ENCODE measurements around the gene NEGR1.

Gene NEGR1

GRCh38 chr1:71676979-71677925, 605.1 kb downstream of the NEGR1 start:
- no peak overlapping the region for H3K27ac Mint-ChIP-seq
- no peaks in the 10 kb centered on the region for H3K27me3 Mint-ChIP-seq
- H3K4me1 Mint-ChIP-seq, result no peaks in the 10 kb centered on the region
- peaks cover 6% of the 10 kb centered on the region for H3K9me3 Mint-ChIP-seq
- H3K4me3 Mint-ChIP-seq, result no peak overlapping the region
- H3K36me3 Mint-ChIP-seq, result no peaks in the 10 kb centered on the region

GRCh38 chr1:71668065-71668464, 614.3 kb downstream of the NEGR1 start:
- Mint-ChIP-seq H3K9me3 (no peaks in the 10 kb centered on the region), H3K27me3 (no peaks in the 10 kb centered on the region), H3K36me3 (no peaks in the 10 kb centered on the region), H3K4me3 (no peak overlapping the region), H3K4me1 (no peaks in the 10 kb centered on the region), H3K27ac (no peak overlapping the region)

- H3K4me1 Mint-ChIP-seq, result no peaks in the 10 kb centered on the region
- H3K4me3 Mint-ChIP-seq, result no peak overlapping the region
- no peak overlapping the region for H3K27ac Mint-ChIP-seq
- H3K9me3 Mint-ChIP-seq, result no peaks in the 10 kb centered on the region
- H3K36me3 Mint-ChIP-seq, result no peaks in the 10 kb centered on the region
- no peaks in the 10 kb centered on the region for H3K27me3 Mint-ChIP-seq
Measured at GRCh38 chr1:71667216-71667615, 615.1 kb downstream of the NEGR1 start.

GRCh38 chr1:71666609-71667008, 615.7 kb downstream of the NEGR1 start:
- Mint-ChIP-seq H3K9me3 (no peaks in the 10 kb centered on the region), H3K27ac (no peak overlapping the region), H3K4me3 (no peak overlapping the region), H3K36me3 (no peaks in the 10 kb centered on the region), H3K27me3 (no peaks in the 10 kb centered on the region), H3K4me1 (no peaks in the 10 kb centered on the region)

GRCh38 chr1:71660411-71660810, 621.9 kb downstream of the NEGR1 start:
- Mint-ChIP-seq H3K4me1 (no peaks in the 10 kb centered on the region), H3K27ac (no peak overlapping the region)

DNA sequence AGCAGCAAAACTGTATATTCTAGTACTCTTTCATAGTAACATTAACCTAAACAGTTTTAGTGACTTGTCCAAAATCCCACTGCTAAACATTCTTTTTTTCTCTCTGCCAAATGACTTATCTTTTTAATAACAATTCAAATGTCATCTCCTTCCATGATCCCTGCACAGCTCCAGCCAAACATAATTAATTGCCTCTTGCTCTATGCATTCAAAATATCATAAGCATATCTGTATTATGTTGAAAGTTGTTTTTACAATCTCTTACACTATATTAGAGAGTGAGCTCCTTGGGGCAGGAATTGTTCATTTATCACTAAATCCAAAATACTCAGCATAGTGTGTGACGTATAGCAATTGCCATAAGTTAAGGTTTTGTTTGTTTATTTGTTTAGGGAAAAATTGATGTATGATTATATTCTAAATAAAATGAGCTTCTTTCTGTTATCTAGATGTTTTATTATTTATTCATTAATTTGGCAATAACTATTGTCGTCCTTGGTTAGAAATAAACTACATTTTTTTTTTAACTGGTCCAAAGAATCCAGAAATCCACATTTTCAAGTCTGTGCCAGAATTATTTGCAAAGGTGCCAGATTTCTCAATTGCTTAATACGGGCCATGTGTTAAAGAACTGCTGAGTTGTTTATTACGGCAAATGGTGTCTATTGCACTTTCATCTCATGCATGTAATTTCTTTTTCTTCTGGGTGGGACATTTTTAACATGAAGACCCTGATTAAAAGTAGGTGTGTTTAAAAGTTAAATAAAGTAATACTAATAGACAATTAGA, 624.3 kb downstream of the NEGR1 start:
- Mint-ChIP-seq H3K4me3 (no peak overlapping the region), H3K4me1 (no peaks in the 10 kb centered on the region), H3K27me3 (no peaks in the 10 kb centered on the region), H3K9me3 (no peaks in the 10 kb centered on the region), H3K36me3 (no peaks in the 10 kb centered on the region), H3K27ac (no peak overlapping the region)

More at GRCh38 chr1:71660411-71660810, 621.9 kb downstream of the NEGR1 start:
- Mint-ChIP-seq H3K9me3 (no peaks in the 10 kb centered on the region), H3K4me3 (no peak overlapping the region), H3K27me3 (no peaks in the 10 kb centered on the region), H3K36me3 (no peaks in the 10 kb centered on the region)

DNA sequence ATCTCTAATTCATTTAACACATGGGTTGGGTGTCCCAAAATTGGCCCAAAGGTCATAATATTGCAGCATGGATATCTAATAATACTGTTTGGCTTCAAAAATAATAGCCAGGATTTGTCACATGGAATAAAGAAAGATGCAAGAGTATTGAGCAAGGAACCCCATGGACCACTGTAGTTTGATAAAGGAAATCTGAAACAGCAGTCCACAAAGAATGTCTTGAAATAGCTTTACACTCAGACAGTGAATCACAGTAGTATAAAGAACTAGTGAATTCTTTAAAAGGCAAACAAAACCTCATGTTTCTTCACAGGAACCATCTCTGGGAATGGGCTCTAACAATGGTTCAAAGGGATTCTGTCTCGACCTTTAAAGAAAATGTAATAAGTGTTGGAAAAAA, 625.4 kb downstream of the NEGR1 start:
- Mint-ChIP-seq H3K27ac (no peak overlapping the region), H3K4me3 (no peak overlapping the region), H3K4me1 (no peaks in the 10 kb centered on the region), H3K9me3 (no peaks in the 10 kb centered on the region), H3K36me3 (no peaks in the 10 kb centered on the region), H3K27me3 (no peaks in the 10 kb centered on the region)

GRCh38 chr1:71655604-71656003, 626.7 kb downstream of the NEGR1 start:
- no peak overlapping the region for H3K4me3 Mint-ChIP-seq
- H3K4me1 Mint-ChIP-seq, result no peaks in the 10 kb centered on the region
- H3K9me3 Mint-ChIP-seq, result no peaks in the 10 kb centered on the region

GRCh38 chr1:71653952-71654351, 628.4 kb downstream of the NEGR1 start:
- no peak overlapping the region for H3K27ac Mint-ChIP-seq
- H3K4me3 Mint-ChIP-seq, result no peak overlapping the region
- H3K9me3 Mint-ChIP-seq, result no peaks in the 10 kb centered on the region

More at GRCh38 chr1:71655604-71656003, 626.7 kb downstream of the NEGR1 start:
- H3K27ac Mint-ChIP-seq, result no peak overlapping the region
- no peaks in the 10 kb centered on the region for H3K36me3 Mint-ChIP-seq
- no peaks in the 10 kb centered on the region for H3K27me3 Mint-ChIP-seq

GRCh38 chr1:71651214-71651613, 631.1 kb downstream of the NEGR1 start:
- no peak overlapping the region for H3K4me3 Mint-ChIP-seq
- H3K27ac Mint-ChIP-seq, result no peak overlapping the region
- no peaks in the 10 kb centered on the region for H3K4me1 Mint-ChIP-seq
- H3K9me3 Mint-ChIP-seq, result no peaks in the 10 kb centered on the region
- no peaks in the 10 kb centered on the region for H3K36me3 Mint-ChIP-seq
- no peaks in the 10 kb centered on the region for H3K27me3 Mint-ChIP-seq

More at GRCh38 chr1:71653952-71654351, 628.4 kb downstream of the NEGR1 start:
- Mint-ChIP-seq H3K27me3 (no peaks in the 10 kb centered on the region), H3K36me3 (no peaks in the 10 kb centered on the region), H3K4me1 (no peaks in the 10 kb centered on the region)

DNA sequence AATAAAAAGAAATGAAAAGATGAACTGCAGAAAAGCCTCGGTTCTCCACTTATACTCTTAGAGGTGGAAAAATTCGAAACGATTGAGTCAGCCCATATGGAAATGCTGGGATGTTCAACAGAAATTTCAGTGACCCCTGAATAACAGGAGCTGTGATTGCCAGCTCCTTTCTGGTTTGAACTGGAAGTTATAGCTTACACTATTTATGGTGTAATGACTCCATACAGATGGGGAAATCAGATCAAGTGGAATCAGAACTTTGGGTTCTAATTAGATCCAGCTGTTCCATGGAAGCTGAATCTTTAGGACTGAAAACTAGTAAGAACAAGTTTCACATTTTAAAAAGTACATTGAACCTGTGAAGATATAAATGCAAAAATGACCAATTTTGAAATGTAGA, 632.2 kb downstream of the NEGR1 start:
- H3K4me3 Mint-ChIP-seq, result no peak overlapping the region
- no peaks in the 10 kb centered on the region for H3K9me3 Mint-ChIP-seq
- no peaks in the 10 kb centered on the region for H3K36me3 Mint-ChIP-seq
- no peaks in the 10 kb centered on the region for H3K27me3 Mint-ChIP-seq
- H3K27ac Mint-ChIP-seq, result no peak overlapping the region
- no peaks in the 10 kb centered on the region for H3K4me1 Mint-ChIP-seq

DNA sequence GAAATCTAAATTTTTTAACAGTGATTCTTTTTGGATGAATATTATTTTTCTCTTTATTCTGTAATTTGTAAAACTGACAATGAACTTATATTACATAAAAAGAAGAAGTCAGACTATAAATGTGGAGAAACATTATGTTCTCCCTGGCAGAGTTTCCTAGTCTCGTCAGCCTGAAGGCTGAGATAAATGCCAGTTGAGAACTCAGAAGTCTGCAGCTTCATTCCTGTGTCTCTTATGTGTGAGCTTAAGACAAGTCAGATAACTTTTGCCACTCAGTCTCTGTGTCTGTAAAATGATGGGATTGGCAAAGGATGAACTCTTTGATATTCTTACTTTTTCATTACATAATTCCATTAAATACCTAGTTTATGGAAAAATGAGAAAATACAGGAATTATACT, 632.7 kb downstream of the NEGR1 start:
- Mint-ChIP-seq H3K36me3 (no peaks in the 10 kb centered on the region), H3K9me3 (no peaks in the 10 kb centered on the region), H3K4me3 (no peak overlapping the region), H3K4me1 (no peaks in the 10 kb centered on the region), H3K27ac (no peak overlapping the region), H3K27me3 (no peaks in the 10 kb centered on the region)

- no peaks in the 10 kb centered on the region for H3K36me3 Mint-ChIP-seq
- no peaks in the 10 kb centered on the region for H3K9me3 Mint-ChIP-seq
- H3K27ac Mint-ChIP-seq, result no peak overlapping the region
- no peaks in the 10 kb centered on the region for H3K4me1 Mint-ChIP-seq
- no peak overlapping the region for H3K4me3 Mint-ChIP-seq
- no peaks in the 10 kb centered on the region for H3K27me3 Mint-ChIP-seq
Measured at GRCh38 chr1:71647513-71648300, 634.6 kb downstream of the NEGR1 start.

GRCh38 chr1:71645015-71645414, 637.3 kb downstream of the NEGR1 start:
- no peaks in the 10 kb centered on the region for H3K27me3 Mint-ChIP-seq
- H3K4me1 Mint-ChIP-seq, result no peaks in the 10 kb centered on the region
- H3K9me3 Mint-ChIP-seq, result no peaks in the 10 kb centered on the region
- no peak overlapping the region for H3K27ac Mint-ChIP-seq
- no peaks in the 10 kb centered on the region for H3K36me3 Mint-ChIP-seq
- no peak overlapping the region for H3K4me3 Mint-ChIP-seq

- Mint-ChIP-seq H3K27me3 (no peaks in the 10 kb centered on the region), H3K27ac (no peak overlapping the region), H3K36me3 (no peaks in the 10 kb centered on the region), H3K4me3 (no peak overlapping the region), H3K9me3 (no peaks in the 10 kb centered on the region), H3K4me1 (no peaks in the 10 kb centered on the region)
Measured at GRCh38 chr1:71641903-71642302, 640.4 kb downstream of the NEGR1 start.
